Endodermal cell (in vitro differentiated cells): ENCODE data around the gene KLC4. TPM values are rescaled to one million over a fixed set of nuclear protein-coding genes. Genes with fewer than 3 reads are reported as not detected.

Experiments used
- DNase-seq: peaks from one replicate; pipeline ENCODE4 v3.0.0-alpha.2; 2017
- H3K27ac ChIP-seq: 2 replicates; pipeline ENCODE4 v1.5.1; 2013; ENCODE audit warnings: mild to moderate bottlenecking, low read depth, low read length, moderate library complexity
- H3K27me3 ChIP-seq: 2 replicates; pipeline ENCODE4 v1.6.1; 2013; ENCODE audit warnings: mild to moderate bottlenecking, low read length, moderate library complexity; ENCODE audit not compliant: insufficient read depth, control insufficient read depth, poor library complexity, severe bottlenecking
- H3K36me3 ChIP-seq: 2 replicates; pipeline ENCODE4 v1.7.0; 2013; ENCODE audit warnings: mild to moderate bottlenecking, low read length, moderate library complexity; ENCODE audit not compliant: control insufficient read depth, insufficient read depth
- H3K4me1 ChIP-seq: one replicate; pipeline ENCODE4 v1.7.0; 2013; ENCODE audit warnings: low read length; ENCODE audit not compliant: control insufficient read depth, insufficient read depth
- H3K4me3 ChIP-seq: 2 replicates; pipeline ENCODE4 v1.5.1; 2013; ENCODE audit warnings: mild to moderate bottlenecking, low read length, moderate library complexity
- H3K9ac ChIP-seq: 2 replicates; pipeline ENCODE4 v1.6.1; 2013; ENCODE audit warnings: mild to moderate bottlenecking, low read length, moderate library complexity; ENCODE audit not compliant: poor library complexity, severe bottlenecking; ENCODE audit errors: extremely low read depth
- H3K9me3 ChIP-seq: 2 replicates; pipeline ENCODE4 v1.6.1; 2013; ENCODE audit warnings: mild to moderate bottlenecking, low read length, moderate library complexity; ENCODE audit not compliant: control insufficient read depth
- H3K27ac Mint-ChIP-seq: 2 replicates; pipeline ENCODE4 v1.8.0; 2020; ENCODE audit warnings: mixed read lengths
- H3K27me3 Mint-ChIP-seq: 2 replicates; pipeline ENCODE4 v1.8.0; 2021; ENCODE audit warnings: mild to moderate bottlenecking, mixed read lengths; ENCODE audit not compliant: insufficient read depth
- H3K36me3 Mint-ChIP-seq: 2 replicates; pipeline ENCODE4 v1.8.0; 2020; ENCODE audit warnings: low read depth, mixed read lengths
- H3K4me1 Mint-ChIP-seq: 2 replicates; pipeline ENCODE4 v1.8.0; 2020; ENCODE audit warnings: mixed read lengths
- H3K4me3 Mint-ChIP-seq: 2 replicates; pipeline ENCODE4 v1.8.0; 2020; ENCODE audit warnings: mild to moderate bottlenecking, moderate library complexity, mixed read lengths
- H3K9me3 Mint-ChIP-seq: 2 replicates; pipeline ENCODE4 v1.8.0; 2020; ENCODE audit warnings: mild to moderate bottlenecking, mixed read lengths
- WGBS, 2 experiments: methylation state at CpG; one replicate each; pipeline versions ENCODE4 v1.1.5 to v1.1.7; 2013; ENCODE audit warnings: missing lambda C conversion rate in 2 of 2, mixed read lengths in 1 of 2; ENCODE audit not compliant: insufficient coverage in 1 of 2, insufficient read length in 1 of 2; 5-methylcytosine and 5-hydroxymethylcytosine counted together
- total RNA-seq, 2 donors: library from RNA; stranded (reverse); fragmentation: NEBNext Ultra II Directional in 1 of 2; extraction: Animal tissue kit (Norgen Biotek cat#: 25700) in 1 of 2; gene quantifications; 2 replicates in 1 of 2; 3 replicates in 1 of 2; pipeline ENCODE4 v1.2.1, GENCODE V29; 2021
- TF ChIP-seq, protein P1 (sequence below): fragments of 200-600 bp; sonication (generic); conservative IDR thresholded peaks from 2 replicates; pipeline ENCODE4 v1.5.0; 2021; ENCODE audit warnings: antibody characterized with exemption, mild to moderate bottlenecking

Gene KLC4
- total RNA-seq, 2 donors from 2014 or later: 36.6 to 38.0 TPM

DNA sequence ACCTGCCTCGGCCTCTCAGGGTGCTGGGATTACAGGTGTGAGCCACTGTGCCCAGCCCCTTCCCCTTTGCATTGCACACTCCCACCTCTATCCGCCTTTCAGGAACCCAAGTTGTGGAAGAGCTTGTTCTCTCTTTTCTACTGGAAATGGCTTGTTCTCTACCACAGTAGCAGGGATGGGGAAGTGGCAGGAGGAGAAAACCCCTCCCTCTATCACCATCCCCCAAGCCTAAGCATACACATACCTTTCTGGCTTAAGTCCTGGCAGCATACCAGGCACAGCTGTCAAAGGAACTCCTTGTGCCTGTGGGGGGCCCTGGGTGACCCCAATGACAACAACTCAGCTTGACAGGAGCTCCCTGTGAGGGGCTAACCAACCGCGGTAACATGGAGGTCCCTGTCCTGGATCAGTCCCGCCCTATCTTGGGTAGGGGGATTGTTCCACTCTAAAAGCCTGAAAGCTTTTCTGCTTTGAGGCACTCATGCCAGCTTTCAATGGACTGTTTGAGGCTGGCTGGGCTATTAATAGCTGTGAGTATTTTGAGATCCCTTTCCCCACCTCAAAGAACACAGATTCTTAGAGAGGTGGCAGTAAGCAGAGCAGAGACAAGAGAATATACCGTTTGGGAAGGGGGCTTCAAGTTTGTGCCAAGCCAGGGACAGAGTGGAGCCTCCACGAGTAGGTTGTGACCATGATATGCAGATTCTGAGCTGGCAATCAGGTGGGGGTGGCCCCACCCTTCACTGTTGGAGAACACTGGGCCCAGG, 43.1 kb upstream of the KLC4 start:
- peaks cover 39% of the 10 kb centered on the region for H3K36me3 Mint-ChIP-seq
- H3K27me3 ChIP-seq: no peaks in the 10 kb centered on the region
- H3K4me1 Mint-ChIP-seq: peaks cover 37% of the 10 kb centered on the region
- H3K36me3 ChIP-seq: peaks cover 51% of the 10 kb centered on the region
- no peak overlapping the region for H3K4me3 ChIP-seq
- no peak overlapping the region for H3K27ac ChIP-seq
- H3K4me3 Mint-ChIP-seq: peak overlapping the region; percentile 37
- no peaks in the 10 kb centered on the region for H3K9me3 Mint-ChIP-seq
- peaks cover 15% of the 10 kb centered on the region for H3K4me1 ChIP-seq
- TF ChIP-seq, protein P1, sequence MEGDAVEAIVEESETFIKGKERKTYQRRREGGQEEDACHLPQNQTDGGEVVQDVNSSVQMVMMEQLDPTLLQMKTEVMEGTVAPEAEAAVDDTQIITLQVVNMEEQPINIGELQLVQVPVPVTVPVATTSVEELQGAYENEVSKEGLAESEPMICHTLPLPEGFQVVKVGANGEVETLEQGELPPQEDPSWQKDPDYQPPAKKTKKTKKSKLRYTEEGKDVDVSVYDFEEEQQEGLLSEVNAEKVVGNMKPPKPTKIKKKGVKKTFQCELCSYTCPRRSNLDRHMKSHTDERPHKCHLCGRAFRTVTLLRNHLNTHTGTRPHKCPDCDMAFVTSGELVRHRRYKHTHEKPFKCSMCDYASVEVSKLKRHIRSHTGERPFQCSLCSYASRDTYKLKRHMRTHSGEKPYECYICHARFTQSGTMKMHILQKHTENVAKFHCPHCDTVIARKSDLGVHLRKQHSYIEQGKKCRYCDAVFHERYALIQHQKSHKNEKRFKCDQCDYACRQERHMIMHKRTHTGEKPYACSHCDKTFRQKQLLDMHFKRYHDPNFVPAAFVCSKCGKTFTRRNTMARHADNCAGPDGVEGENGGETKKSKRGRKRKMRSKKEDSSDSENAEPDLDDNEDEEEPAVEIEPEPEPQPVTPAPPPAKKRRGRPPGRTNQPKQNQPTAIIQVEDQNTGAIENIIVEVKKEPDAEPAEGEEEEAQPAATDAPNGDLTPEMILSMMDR: no peak
- peak overlapping the region; percentile 81 for H3K27ac Mint-ChIP-seq
- peaks cover 1% of the 10 kb centered on the region for H3K27me3 Mint-ChIP-seq
- H3K9ac ChIP-seq: no peak overlapping the region
- DNase-seq: no peak
- H3K9me3 ChIP-seq: no peaks in the 10 kb centered on the region
- 88 to 94% methylated on average over 6 to 7 of the region's 7 CpGs for WGBS, 2 experiments

- no peak for DNase-seq
- Mint-ChIP-seq H3K9me3 (no peaks in the 10 kb centered on the region), H3K4me3 (no peak overlapping the region), H3K27ac (peak overlapping the region; percentile 73), H3K27me3 (peaks cover 1% of the 10 kb centered on the region), H3K36me3 (peaks cover 34% of the 10 kb centered on the region), H3K4me1 (peaks cover 37% of the 10 kb centered on the region)
- H3K4me3 ChIP-seq: no peak overlapping the region
- H3K9me3 ChIP-seq: no peaks in the 10 kb centered on the region
- H3K27ac ChIP-seq: no peak overlapping the region
- H3K27me3 ChIP-seq: no peaks in the 10 kb centered on the region
- peaks cover 45% of the 10 kb centered on the region for H3K36me3 ChIP-seq
- 94 to 95% methylated on average over 6 to 12 of the region's 12 CpGs for WGBS, 2 experiments
- TF ChIP-seq, protein P1: no peak
- no peak overlapping the region for H3K9ac ChIP-seq
- peaks cover 14% of the 10 kb centered on the region for H3K4me1 ChIP-seq
Measured at GRCh38 chr6:43016943-43017334, 42.5 kb upstream of the KLC4 start.

GRCh38 chr6:43019152-43019551, 40.3 kb upstream of the KLC4 start:
- WGBS, 2 experiments: 90 to 94% methylated on average over 2 of the region's 2 CpGs
- Mint-ChIP-seq H3K27me3 (peaks cover 1% of the 10 kb centered on the region), H3K27ac (no peak overlapping the region), H3K4me1 (peaks cover 25% of the 10 kb centered on the region), H3K9me3 (no peaks in the 10 kb centered on the region), H3K4me3 (no peak overlapping the region), H3K36me3 (peaks cover 28% of the 10 kb centered on the region)
- H3K9me3 ChIP-seq: no peaks in the 10 kb centered on the region
- no peaks in the 10 kb centered on the region for H3K27me3 ChIP-seq
- no peak for DNase-seq
- H3K4me3 ChIP-seq: no peak overlapping the region
- H3K4me1 ChIP-seq: peaks cover 8% of the 10 kb centered on the region
- peaks cover 49% of the 10 kb centered on the region for H3K36me3 ChIP-seq
- no peak overlapping the region for H3K27ac ChIP-seq
- no peak overlapping the region for H3K9ac ChIP-seq
- TF ChIP-seq, protein P1: no peak
